K562 (cell line): ENCODE results near the gene PHACTR2. TPM values are rescaled to one million over a fixed set of nuclear protein-coding genes. Genes with fewer than 3 reads are reported as not detected.

Experiments
- ATAC-seq: fragments of 200-7000 bp; cut with Tn5 transposase; 3 replicates; pipeline ENCODE4 v1.9.1; 2020; ENCODE audit warnings: moderate library complexity
- BruUV-seq: library from RNA; stranded (reverse); fragments of 400-500 nt; replicated peaks from 2 replicates; lab custom pipeline; 2021; lab: Mats Ljungman, UMichigan
- CTCF ChIA-PET: fragments of 300-600 bp; formaldehyde crosslinking; extraction: SDS; loops from one replicate; lab custom pipeline; 2021; ENCODE audit warnings: low intra/inter-chr PET ratio; lab: Yijun Ruan, JAX
- POLR2A ChIA-PET: fragments of 300-600, 350-650 bp; sonication (Branson Sonifier 250); formaldehyde crosslinking; extraction: SDS; loops from one replicate; lab custom pipeline; 2021; ENCODE audit warnings: antibody characterized with exemption, inconsistent platforms; lab: Yijun Ruan, JAX
- DNase-seq, 4 experiments: peaks; one replicate each; pipeline versions ENCODE4 v3.0.0 to v3.0.0-alpha.2; 2011 to 2018; ENCODE audit warnings: low spot score in 3 of 4, mixed read lengths in 3 of 4; ENCODE audit errors: extremely low read depth in 1 of 4
- FAIRE-seq: peaks from 2 replicates; lab custom pipeline; 2011; peaks lifted over from hg19 to GRCh38; lab: Jason Lieb, UNC
- H2AFZ ChIP-seq: 2 replicates; pipeline ENCODE4 v1.6.0; 2011; ENCODE audit warnings: low read depth, low read length, control low read depth, inconsistent platforms
- H3K27ac ChIP-seq: fragments of 200-600 bp; 3 replicates; pipeline ENCODE4 v1.8.0; 2011; ENCODE audit warnings: low read depth, mild to moderate bottlenecking, control low read depth, inconsistent platforms, low read length, moderate library complexity, mixed read lengths; ENCODE audit errors: extremely low read depth
- H3K27me3 ChIP-seq, 2 experiments: fragments of 300-600 bp in 1 of 2; 2 replicates in 1 of 2; 3 replicates in 1 of 2; pipeline versions ENCODE4 v1.6.0 to v1.8.0; 2011; ENCODE audit warnings: inconsistent platforms in 2 of 2, low read length in 2 of 2, mild to moderate bottlenecking in 1 of 2, mixed read lengths in 1 of 2, moderate library complexity in 1 of 2; ENCODE audit not compliant: control insufficient read depth in 2 of 2, insufficient read depth in 2 of 2
- H3K36me3 ChIP-seq: fragments of 300-600 bp; 3 replicates; pipeline ENCODE4 v1.8.0; 2011; ENCODE audit warnings: mild to moderate bottlenecking, low read length, inconsistent platforms; ENCODE audit not compliant: control insufficient read depth, insufficient read depth
- H3K4me1 ChIP-seq, 2 experiments: fragments of 200-600 bp in 1 of 2; replicated peaks in 1 of 2; 2 replicates in 1 of 2; 3 replicates in 1 of 2; pipeline versions ENCODE4 v1.5.1 to v1.8.0; 2011; ENCODE audit warnings: inconsistent platforms in 2 of 2, low read length in 2 of 2, mild to moderate bottlenecking in 1 of 2, mixed read lengths in 1 of 2, moderate library complexity in 1 of 2; ENCODE audit not compliant: control insufficient read depth in 2 of 2, insufficient read depth in 2 of 2
- H3K4me2 ChIP-seq: 2 replicates; pipeline ENCODE4 v1.6.1; 2011; ENCODE audit warnings: low read length, control low read depth, inconsistent platforms, mixed read lengths; ENCODE audit not compliant: insufficient read depth
- H3K4me3 ChIP-seq: fragments of 200-600 bp; sonication (generic), shearing (Covaris generic); 2 replicates; pipeline ENCODE4 v1.5.1; 2016; ENCODE audit warnings: control low read depth, inconsistent platforms
- H3K79me2 ChIP-seq: fragments of 200-600 bp; 3 replicates; pipeline ENCODE4 v1.8.0; 2011; ENCODE audit warnings: low read length, inconsistent platforms; ENCODE audit not compliant: control insufficient read depth, insufficient read depth
- H3K9ac ChIP-seq, 2 experiments: 2 replicates each; pipeline versions ENCODE4 v1.6.0 to v1.6.1; 2011; ENCODE audit warnings: low read depth in 2 of 2, low read length in 2 of 2, control low read depth in 1 of 2, inconsistent platforms in 1 of 2, mild to moderate bottlenecking in 1 of 2, mixed read lengths in 1 of 2; ENCODE audit not compliant: insufficient read depth in 1 of 2
- H3K9me1 ChIP-seq: one replicate; pipeline ENCODE4 v1.6.0; 2011; ENCODE audit warnings: inconsistent platforms, mild to moderate bottlenecking, low read length, moderate library complexity; ENCODE audit not compliant: control insufficient read depth, insufficient read depth
- H3K9me3 ChIP-seq: replicated peaks from 2 replicates; pipeline ENCODE4 v1.5.1; 2011; ENCODE audit warnings: low read depth, low read length, inconsistent platforms; ENCODE audit not compliant: control insufficient read depth, insufficient read depth
- H4K20me1 ChIP-seq: replicated peaks from 2 replicates; pipeline ENCODE4 v1.6.1; 2011; ENCODE audit warnings: low read length, inconsistent platforms, mixed read lengths; ENCODE audit not compliant: control insufficient read depth, insufficient read depth
- ESRRB ChIP-seq: fragments of 250-450 bp; sonication (Bioruptor Pico); IDR thresholded peaks from 2 replicates; pipeline ENCODE4 v1.5.0; 2020; ENCODE audit warnings: mild to moderate bottlenecking, moderate library complexity, borderline replicate concordance
- EZH2 ChIP-seq: IDR thresholded peaks from 2 replicates; pipeline ENCODE4 v1.6.1; 2012; ENCODE audit warnings: low read depth, mild to moderate bottlenecking, inconsistent platforms, low read length, borderline replicate concordance
- LEF1 ChIP-seq: fragments of 450-650 bp; IDR thresholded peaks from 2 replicates; pipeline ENCODE4 v1.6.1; 2016; ENCODE audit warnings: mild to moderate bottlenecking
- MTA3 ChIP-seq: fragments of 450-650 bp; formaldehyde crosslinking; IDR thresholded peaks from 2 replicates; pipeline ENCODE4 v1.6.1; 2017; ENCODE audit warnings: mild to moderate bottlenecking, borderline replicate concordance
- NR2C2 ChIP-seq, 2 experiments: fragments of 200-800 bp in 1 of 2; sonication (Bioruptor generic) in 1 of 2; sonication (generic) in 1 of 2; formaldehyde crosslinking in 1 of 2; IDR thresholded peaks; 2 replicates each; pipeline versions ENCODE4 v1.6.1 to v1.8.0; 2016 to 2022; ENCODE audit warnings: mild to moderate bottlenecking in 1 of 2, missing compliant biosample characterization in 1 of 2, missing genetic modification characterization in 1 of 2, missing genetic modification reagents in 1 of 2
- WGBS: fragments of 100-300 bp; shearing (Covaris generic); methylation state at CpG from one replicate; pipeline ENCODE4 v1.1.6; 2016; ENCODE audit warnings: low coverage, mixed read lengths; ENCODE audit not compliant: insufficient coverage; ENCODE audit errors: missing lambda C conversion rate; 5-methylcytosine and 5-hydroxymethylcytosine counted together
- in situ Hi-C: fragments of 300-500 bp; cut with MboI; formaldehyde crosslinking; loops from 4 replicates; pipeline ENCODE4 v1.15.0; 2018; ENCODE audit warnings: inconsistent platforms, mixed read lengths
- intact Hi-C: fragments of 100-400 bp; cut with micrococcal nuclease; formaldehyde crosslinking; loops from 2 replicates; pipeline ENCODE4 v1.14.2; 2022
- polyA plus RNA-seq, 8 experiments: library from polyadenylated mRNA; depleted of rRNA in 4 of 8; stranded (reverse) in 5 of 8; unstranded in 3 of 8; fragments of >200 nt; fragmentation: Nextera tagmentation in 2 of 8; fragmentation: Illumina TruSeq in 1 of 8; extraction: Ambion mirVana in 2 of 8; extraction: Trizol in 1 of 8; gene quantifications; 2 replicates each; pipeline versions ENCODE4 v1.2.1 to v1.2.3, GENCODE V29; 2011 to 2014; ENCODE audit warnings: inconsistent platforms in 1 of 8, missing spikeins in 1 of 8
- total RNA-seq, 7 experiments: library from RNA; depleted of rRNA in 6 of 7; stranded (reverse); fragments of >200 nt in 6 of 7; fragmentation: Illumina TruSeq in 2 of 7; extraction: Trizol in 2 of 7; gene quantifications; 2 replicates each; pipeline versions ENCODE4 v1.2.1 to v1.2.3, GENCODE V29; 2011 to 2021; ENCODE audit warnings: low replicate concordance in 1 of 7
- TF ChIP-seq, protein P1 (sequence below): fragments of 250-450 bp; sonication (Bioruptor Pico); IDR thresholded peaks from 2 replicates; pipeline ENCODE4 v1.8.0; 2022; ENCODE audit warnings: inconsistent platforms
- TF ChIP-seq, protein P2 (sequence below): fragments of 250-450 bp; sonication (Bioruptor Pico); IDR thresholded peaks from 2 replicates; pipeline ENCODE4 v1.8.0; 2021; ENCODE audit warnings: moderate library complexity, mild to moderate bottlenecking, inconsistent platforms

Gene PHACTR2
- total and polyA plus RNA-seq, 9 of the 15 experiments (the other 6 are each of a cell fraction or from before 2014, with no cell fraction given): 5.3 to 52.5 (median 22.9) TPM

DNA sequence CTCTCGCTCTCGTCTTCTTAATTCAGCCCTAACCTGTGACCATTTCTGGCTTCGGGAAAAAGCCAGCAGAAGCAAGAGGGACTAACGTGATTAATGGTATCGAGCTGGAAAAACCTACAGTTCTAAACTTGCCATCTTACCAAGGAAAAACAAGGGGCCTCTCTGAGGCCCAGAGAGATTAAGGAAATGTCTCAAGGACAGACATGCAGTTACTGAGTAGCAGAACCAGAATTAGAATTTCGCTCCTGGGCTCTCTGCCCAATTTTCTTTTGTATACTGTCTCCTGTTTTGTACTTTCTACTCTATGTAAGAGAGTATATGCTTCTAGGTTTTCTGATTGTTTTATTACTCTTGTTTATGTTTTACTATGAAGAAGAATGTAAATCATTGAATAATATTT is 97.6 kb downstream of the PHACTR2 start:
- Histone ChIP-seq H3K79me2 (no peaks in the 10 kb centered on the region), H3K9me3 (no peaks in the 10 kb centered on the region), H3K4me2 (no peak overlapping the region), H3K4me1 (peaks cover 0 to 7% of the 10 kb centered on the region in 2 experiments; a peak in 2 of 5 replicates), H4K20me1 (no peaks in the 10 kb centered on the region), H3K36me3 (peaks cover 5% of the 10 kb centered on the region), H3K4me3 (no peak overlapping the region), H3K27ac (no peak overlapping the region), H2AFZ (no peak overlapping the region), H3K9me1 (no peaks in the 10 kb centered on the region), H3K9ac (no peak overlapping the region), H3K27me3 (no peaks in the 10 kb centered on the region)
- FAIRE-seq (no peak), ATAC-seq (no peak), DNase-seq (no peak)
- ChIA-PET POLR2A (no interaction called here), CTCF (no interaction called here)
- 83% methylated on average over 6 of the region's 6 CpGs for WGBS
- in situ Hi-C loops: no loop called here
- intact Hi-C loops: no loop called here
- BruUV-seq: no TSS peak
- TF ChIP-seq, protein P1, sequence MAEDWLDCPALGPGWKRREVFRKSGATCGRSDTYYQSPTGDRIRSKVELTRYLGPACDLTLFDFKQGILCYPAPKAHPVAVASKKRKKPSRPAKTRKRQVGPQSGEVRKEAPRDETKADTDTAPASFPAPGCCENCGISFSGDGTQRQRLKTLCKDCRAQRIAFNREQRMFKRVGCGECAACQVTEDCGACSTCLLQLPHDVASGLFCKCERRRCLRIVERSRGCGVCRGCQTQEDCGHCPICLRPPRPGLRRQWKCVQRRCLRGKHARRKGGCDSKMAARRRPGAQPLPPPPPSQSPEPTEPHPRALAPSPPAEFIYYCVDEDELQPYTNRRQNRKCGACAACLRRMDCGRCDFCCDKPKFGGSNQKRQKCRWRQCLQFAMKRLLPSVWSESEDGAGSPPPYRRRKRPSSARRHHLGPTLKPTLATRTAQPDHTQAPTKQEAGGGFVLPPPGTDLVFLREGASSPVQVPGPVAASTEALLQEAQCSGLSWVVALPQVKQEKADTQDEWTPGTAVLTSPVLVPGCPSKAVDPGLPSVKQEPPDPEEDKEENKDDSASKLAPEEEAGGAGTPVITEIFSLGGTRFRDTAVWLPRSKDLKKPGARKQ (CRISPR knock-in tag): no peak
- no peak for TF ChIP-seq LEF1
- no peak for TF ChIP-seq EZH2
- no peak for TF ChIP-seq MTA3
- TF ChIP-seq, protein P2, sequence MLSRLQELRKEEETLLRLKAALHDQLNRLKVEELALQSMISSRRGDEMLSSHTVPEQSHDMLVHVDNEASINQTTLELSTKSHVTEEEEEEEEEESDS (CRISPR knock-in tag): no peak
- TF ChIP-seq NR2C2 (CRISPR knock-in tag; IDR thresholded peaks at IDR 0.05): no peak
- no peak for TF ChIP-seq NR2C2 (tag; IDR thresholded peaks at IDR 0.05)
- TF ChIP-seq ESRRB: no peak
